Esophagus muscularis mucosa (tissue), 4 donors: ENCODE measurements around the gene PRAMEF11. TPM values are rescaled to one million over a fixed set of nuclear protein-coding genes. Genes with fewer than 3 reads are reported as not detected.

Source experiments
- DNase-seq: peaks from one replicate; pipeline ENCODE4 v3.0.0-alpha.2; 2017; ENCODE audit errors: extremely low spot score
- H3K27ac ChIP-seq, 4 donors: fragments of 200-600 bp; sonication (generic); replicated peaks in 1 of 4; 1 replicate in 3 of 4; 2 replicates in 1 of 4; pipeline ENCODE4 v1.5.1; 2016 to 2019; ENCODE audit warnings: mild to moderate bottlenecking in 1 of 4
- H3K27me3 ChIP-seq, 4 donors: fragments of 200-600 bp; sonication (generic); one replicate each; pipeline versions ENCODE4 v1.5.1 to v1.6.0; 2016 to 2019
- H3K36me3 ChIP-seq, 4 donors: fragments of 200-600 bp; sonication (generic); one replicate each; pipeline ENCODE4 v1.5.1; 2016 to 2019
- H3K4me1 ChIP-seq, 4 donors: fragments of 200-600 bp; sonication (generic); one replicate each; pipeline ENCODE4 v1.5.1; 2016 to 2019
- H3K4me3 ChIP-seq, 4 donors: fragments of 200-600 bp; sonication (generic); 1 replicate in 2 of 4; 2 replicates in 2 of 4; pipeline ENCODE4 v1.5.1; 2016 to 2019; ENCODE audit warnings: mild to moderate bottlenecking in 4 of 4, moderate library complexity in 1 of 4
- H3K9me3 ChIP-seq, 4 donors: fragments of 200-600 bp; sonication (generic); 1 replicate in 3 of 4; 2 replicates in 1 of 4; pipeline ENCODE4 v1.5.1; 2016 to 2019
- CTCF ChIP-seq, 3 experiments: fragments of 200-600 bp in 2 of 3; fragments of 450-650 bp in 1 of 3; sonication (generic) in 2 of 3; IDR thresholded peaks; one replicate each; pipeline ENCODE4 v1.5.1; 2017 to 2019; ENCODE audit warnings: antibody characterized with exemption in 3 of 3, mild to moderate bottlenecking in 2 of 3, moderate library complexity in 1 of 3
- EP300 ChIP-seq: sonication (generic); formaldehyde crosslinking; IDR thresholded peaks from one replicate; pipeline ENCODE4 v1.6.1; 2017; ENCODE audit warnings: antibody characterized with exemption
- POLR2A ChIP-seq: fragments of 450-650 bp; IDR thresholded peaks from one replicate; pipeline ENCODE4 v1.6.1; 2017; ENCODE audit warnings: antibody characterized with exemption, moderate library complexity, mild to moderate bottlenecking, low read depth
- POLR2AphosphoS5 ChIP-seq, 2 donors: sonication (generic); formaldehyde crosslinking; IDR thresholded peaks; one replicate each; pipeline ENCODE4 v1.6.1; 2017; ENCODE audit warnings: antibody characterized with exemption in 2 of 2
- WGBS: methylation state at CpG from one replicate; pipeline ENCODE4 v1.1.5; 2018; 5-methylcytosine and 5-hydroxymethylcytosine counted together
- intact Hi-C: fragments of 100-400 bp; cut with DNase I; formaldehyde crosslinking; loops from one replicate; pipeline ENCODE4 v1.15.1; 2023
- total RNA-seq, 4 donors: library from RNA; depleted of rRNA; stranded (reverse); fragments of >200 nt; gene quantifications; one replicate each; pipeline versions ENCODE4 v1.1.0 to v1.2.1, GENCODE V29; 2016

The PRAMEF11 gene
- total RNA-seq, 4 donors from 2014 or later: not detected

GRCh38 chr1:12776801-12777557, 54.2 kb downstream of the PRAMEF11 start:
- TF ChIP-seq CTCF (IDR thresholded peaks at IDR 0.05): no peak
- TF ChIP-seq EP300: no peak
- no peak for TF ChIP-seq POLR2A
- TF ChIP-seq POLR2AphosphoS5 (IDR thresholded peaks at IDR 0.05): no peak
- Histone ChIP-seq H3K9me3 (no peaks in the 10 kb centered on the region), H3K27me3 (peaks cover 0 to 11% (median 0%) of the 10 kb centered on the region in 4 donors), H3K27ac (no peak overlapping the region), H3K4me1 (no peaks in the 10 kb centered on the region), H3K36me3 (no peaks in the 10 kb centered on the region), H3K4me3 (no peak overlapping the region)
- peak; percentile 90 for DNase-seq
- intact Hi-C loops: no loop called here
- 84% methylated on average over 8 of the region's 15 CpGs for WGBS

- H3K4me3 ChIP-seq: no peak overlapping the region
- H3K36me3 ChIP-seq: no peaks in the 10 kb centered on the region
- no peak for DNase-seq
- peaks cover 0 to 26% (median 0%) of the 10 kb centered on the region in 4 donors for H3K27me3 ChIP-seq
- 78% methylated on average over 8 of the region's 8 CpGs for WGBS
- no peak for TF ChIP-seq POLR2AphosphoS5 (IDR thresholded peaks at IDR 0.05)
- no peak for TF ChIP-seq CTCF (IDR thresholded peaks at IDR 0.05)
- TF ChIP-seq POLR2A: no peak
- no peak for TF ChIP-seq EP300
- intact Hi-C loops: no loop called here
- H3K9me3 ChIP-seq: no peaks in the 10 kb centered on the region
- H3K27ac ChIP-seq: no peak overlapping the region
- no peaks in the 10 kb centered on the region for H3K4me1 ChIP-seq
Observed at GRCh38 chr1:12775443-12775842, 55.8 kb downstream of the PRAMEF11 start.

- no peak for TF ChIP-seq POLR2AphosphoS5 (IDR thresholded peaks at IDR 0.05)
- no peak for TF ChIP-seq POLR2A
- TF ChIP-seq EP300: no peak
- no peak for TF ChIP-seq CTCF (IDR thresholded peaks at IDR 0.05)
- Histone ChIP-seq H3K27ac (no peak overlapping the region), H3K9me3 (no peaks in the 10 kb centered on the region), H3K4me1 (no peaks in the 10 kb centered on the region), H3K36me3 (no peaks in the 10 kb centered on the region), H3K27me3 (peaks cover 0 to 32% (median 0%) of the 10 kb centered on the region in 4 donors), H3K4me3 (no peak overlapping the region)
- intact Hi-C loops: no loop called here
- peak; percentile 66 for DNase-seq
- WGBS: 72% methylated on average over 2 of the region's 5 CpGs
Observed at GRCh38 chr1:12774801-12775345, 56.3 kb downstream of the PRAMEF11 start.

Other genes with a start within 250 kb of the PRAMEF11 start
- 100 to 1,000 TPM; 130 to 237 (median 200) TPM for gene DHRS3, start 213.2 kb downstream of the PRAMEF11 start, total RNA-seq
- gene AADACL4, start 187.3 kb downstream of the PRAMEF11 start, total RNA-seq: not detected
- gene AADACL3, start 115.3 kb downstream of the PRAMEF11 start, total RNA-seq: not detected
- not detected for gene CFAP107, start 85.2 kb downstream of the PRAMEF11 start, total RNA-seq
- not detected for gene PRAMEF12, start 57.7 kb downstream of the PRAMEF11 start, total RNA-seq
- not detected for gene PRAMEF1, start 40.0 kb downstream of the PRAMEF11 start, total RNA-seq
- gene HNRNPCL1, start 17.3 kb upstream of the PRAMEF11 start, total RNA-seq: not detected
- gene PRAMEF2, start 25.7 kb upstream of the PRAMEF11 start, total RNA-seq: not detected
- not detected for gene PRAMEF4, start 54.8 kb upstream of the PRAMEF11 start, total RNA-seq
- not detected for gene PRAMEF10, start 66.9 kb upstream of the PRAMEF11 start, total RNA-seq
- gene PRAMEF7, start 85.2 kb upstream of the PRAMEF11 start, total RNA-seq: not detected
- gene PRAMEF6, start 116.2 kb upstream of the PRAMEF11 start, total RNA-seq: not detected
- not detected for gene PRAMEF27, start 225.2 kb upstream of the PRAMEF11 start, total RNA-seq
- not detected for gene HNRNPCL3, start 229.4 kb upstream of the PRAMEF11 start, total RNA-seq
- gene PRAMEF25, start 239.4 kb upstream of the PRAMEF11 start, total RNA-seq: not detected